GM20000 (cell line): ENCODE results near the gene CSK.

Experiments used
- DNase-seq: peaks from one replicate; pipeline ENCODE4 v3.0.0; 2012; ENCODE audit warnings: low spot score
- TF ChIP-seq, protein P1 (sequence below): IDR thresholded peaks from 2 replicates; pipeline ENCODE4 v1.5.1; 2012; ENCODE audit warnings: mild to moderate bottlenecking, control low read depth; ENCODE audit errors: extremely low read depth, missing control alignments

Gene CSK

DNA sequence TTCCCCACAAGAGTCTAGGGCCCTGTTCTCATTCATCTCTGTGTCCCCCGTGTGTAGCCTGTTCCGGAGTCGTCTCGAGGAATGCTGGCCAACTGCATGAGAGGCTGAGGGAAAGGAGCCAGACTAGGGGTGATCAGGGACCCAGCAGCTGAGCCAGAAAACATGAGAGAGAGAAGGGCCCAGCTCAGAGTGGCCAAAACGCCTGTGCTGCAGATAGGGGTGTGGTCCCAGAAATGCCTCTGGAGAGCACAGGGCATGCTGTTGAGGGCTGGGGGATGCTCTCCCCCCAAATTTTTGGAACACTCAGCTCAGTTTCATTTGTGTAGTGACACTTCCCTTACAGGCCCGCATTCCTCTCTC, 19.1 kb upstream of the CSK start:
- TF ChIP-seq, protein P1, sequence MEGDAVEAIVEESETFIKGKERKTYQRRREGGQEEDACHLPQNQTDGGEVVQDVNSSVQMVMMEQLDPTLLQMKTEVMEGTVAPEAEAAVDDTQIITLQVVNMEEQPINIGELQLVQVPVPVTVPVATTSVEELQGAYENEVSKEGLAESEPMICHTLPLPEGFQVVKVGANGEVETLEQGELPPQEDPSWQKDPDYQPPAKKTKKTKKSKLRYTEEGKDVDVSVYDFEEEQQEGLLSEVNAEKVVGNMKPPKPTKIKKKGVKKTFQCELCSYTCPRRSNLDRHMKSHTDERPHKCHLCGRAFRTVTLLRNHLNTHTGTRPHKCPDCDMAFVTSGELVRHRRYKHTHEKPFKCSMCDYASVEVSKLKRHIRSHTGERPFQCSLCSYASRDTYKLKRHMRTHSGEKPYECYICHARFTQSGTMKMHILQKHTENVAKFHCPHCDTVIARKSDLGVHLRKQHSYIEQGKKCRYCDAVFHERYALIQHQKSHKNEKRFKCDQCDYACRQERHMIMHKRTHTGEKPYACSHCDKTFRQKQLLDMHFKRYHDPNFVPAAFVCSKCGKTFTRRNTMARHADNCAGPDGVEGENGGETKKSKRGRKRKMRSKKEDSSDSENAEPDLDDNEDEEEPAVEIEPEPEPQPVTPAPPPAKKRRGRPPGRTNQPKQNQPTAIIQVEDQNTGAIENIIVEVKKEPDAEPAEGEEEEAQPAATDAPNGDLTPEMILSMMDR: no peak
- DNase-seq: no peak

DNA sequence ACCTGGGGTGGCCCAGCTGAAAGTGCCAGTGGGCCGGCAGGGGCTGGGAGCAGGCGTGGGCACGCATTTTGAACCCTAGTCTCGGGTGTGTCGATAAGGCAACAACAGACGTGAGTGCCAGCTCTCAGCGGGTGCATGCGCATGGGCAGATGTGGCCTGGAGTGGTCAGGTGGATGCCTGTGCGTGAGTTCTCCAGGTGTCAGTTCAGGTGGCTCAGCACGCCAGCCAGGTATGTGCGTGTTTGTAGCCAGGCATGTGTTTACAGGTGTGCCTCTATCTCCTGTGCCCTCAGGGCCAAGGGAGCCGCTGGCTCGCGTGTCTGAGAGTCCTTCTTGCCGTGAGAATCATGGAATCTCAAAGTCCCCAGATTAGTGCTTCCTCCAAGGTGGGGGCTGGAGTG, 18.5 kb upstream of the CSK start:
- TF ChIP-seq, protein P1: no peak

DNA sequence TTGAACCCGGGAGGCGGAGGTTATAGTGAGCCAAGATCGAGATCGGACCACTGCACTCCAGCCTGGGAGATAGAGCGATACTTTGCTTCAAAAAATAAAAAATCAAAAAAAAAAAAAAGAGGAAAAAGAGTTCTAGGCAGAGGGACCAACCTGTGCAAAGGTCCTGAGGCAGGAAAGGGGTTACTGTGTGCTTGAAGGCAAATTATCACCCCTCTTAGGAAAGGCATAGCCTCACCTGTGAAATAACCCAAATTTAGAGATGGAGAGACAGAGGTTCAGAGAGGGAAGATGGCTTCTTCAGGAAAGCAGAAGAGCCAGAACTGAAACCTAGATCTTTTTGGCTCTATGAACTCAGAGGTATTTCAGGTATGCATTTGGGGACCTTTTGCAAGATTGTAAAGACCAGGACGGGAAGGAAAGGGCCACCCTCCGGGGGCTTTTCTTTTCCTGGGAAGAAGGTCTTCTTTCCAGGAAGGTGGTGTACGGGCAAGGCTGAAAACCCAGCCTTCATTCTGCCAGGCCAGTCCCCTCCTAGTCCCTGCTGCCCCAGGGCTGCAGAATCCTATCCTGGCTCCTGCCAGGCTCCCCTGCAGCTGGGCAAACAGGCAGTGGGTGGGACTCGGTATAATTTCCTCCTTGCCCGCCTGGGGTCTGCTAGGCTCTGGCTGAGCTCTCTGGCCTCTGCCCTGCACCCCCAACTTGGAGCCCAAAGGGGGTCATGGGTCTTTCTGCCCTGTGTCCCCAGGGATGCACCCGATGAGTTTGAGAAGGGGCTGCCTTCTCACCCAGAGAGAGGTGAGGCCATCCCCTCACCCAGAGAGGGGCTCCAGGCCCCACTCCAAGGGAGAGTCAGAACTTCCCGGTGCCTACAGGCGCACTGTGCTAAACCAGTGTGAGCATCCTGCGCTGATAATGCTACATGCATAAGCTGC, 14.4 kb upstream of the CSK start:
- TF ChIP-seq, protein P1: no peak
- no peak for DNase-seq

More for the DNA sequence above, 18.5 kb upstream of the CSK start:
- no peak for DNase-seq

DNA sequence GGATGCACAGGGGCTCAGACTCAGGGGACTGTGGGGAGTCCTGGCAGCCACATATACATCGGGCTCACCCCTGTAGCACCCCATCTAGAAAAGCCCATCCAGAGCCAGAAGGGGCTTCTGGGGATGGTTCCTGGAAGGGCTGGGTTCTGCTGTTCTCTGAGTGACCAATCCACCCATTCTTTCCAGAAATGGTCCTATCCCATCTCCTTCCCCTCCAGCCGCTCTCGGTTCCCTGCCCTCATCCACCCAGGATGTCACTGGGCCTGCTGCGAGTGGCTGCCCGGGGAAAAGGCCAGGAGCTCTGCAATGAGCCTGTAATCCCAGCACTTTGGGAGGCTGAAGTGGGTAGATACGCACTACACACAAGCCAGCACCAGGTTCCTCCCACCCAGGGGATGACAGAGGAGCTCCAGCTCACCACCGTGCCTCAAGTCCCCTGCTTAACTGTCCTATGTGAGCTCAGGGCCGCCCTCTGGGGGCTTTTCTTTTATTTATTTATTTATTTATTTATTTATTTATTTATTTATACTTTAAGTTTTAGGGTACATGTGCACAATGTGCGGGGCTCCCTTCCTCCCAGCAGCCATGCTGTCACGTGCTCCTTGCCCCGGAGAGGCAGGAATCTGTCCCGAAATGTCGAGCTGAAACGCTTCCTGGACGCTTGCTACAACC, 13.6 kb upstream of the CSK start:
- TF ChIP-seq, protein P1: no peak
- DNase-seq: no peak

DNA sequence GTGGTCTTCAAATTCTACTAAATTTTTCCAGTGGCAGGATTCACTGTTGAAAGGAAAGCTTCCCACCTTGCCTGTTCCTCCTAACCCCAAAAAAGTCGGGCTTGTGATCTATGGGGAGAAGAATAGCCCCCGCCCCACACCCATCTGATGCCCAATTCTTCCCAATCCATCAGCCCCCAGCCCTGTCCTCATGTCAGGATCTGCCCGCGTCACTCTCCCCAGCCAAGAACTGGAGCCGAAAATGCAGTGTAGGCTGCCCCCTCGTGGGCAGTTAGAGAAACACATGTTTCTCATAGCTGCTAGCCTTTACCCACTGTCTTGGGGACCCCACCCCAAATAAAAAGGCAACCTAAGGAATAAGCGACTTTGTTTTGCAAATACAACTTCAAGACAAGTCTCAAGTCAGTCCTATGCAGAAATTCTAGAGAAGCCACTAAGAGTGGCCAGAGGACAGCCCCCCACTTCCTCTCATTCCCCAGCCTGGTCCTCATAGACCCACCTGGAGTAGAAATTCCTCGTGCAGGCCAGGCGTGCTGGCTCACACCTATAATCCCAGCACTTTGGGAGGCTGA, 13.0 kb upstream of the CSK start:
- TF ChIP-seq, protein P1: peak; percentile 57
- peak; percentile 80 for DNase-seq

DNA sequence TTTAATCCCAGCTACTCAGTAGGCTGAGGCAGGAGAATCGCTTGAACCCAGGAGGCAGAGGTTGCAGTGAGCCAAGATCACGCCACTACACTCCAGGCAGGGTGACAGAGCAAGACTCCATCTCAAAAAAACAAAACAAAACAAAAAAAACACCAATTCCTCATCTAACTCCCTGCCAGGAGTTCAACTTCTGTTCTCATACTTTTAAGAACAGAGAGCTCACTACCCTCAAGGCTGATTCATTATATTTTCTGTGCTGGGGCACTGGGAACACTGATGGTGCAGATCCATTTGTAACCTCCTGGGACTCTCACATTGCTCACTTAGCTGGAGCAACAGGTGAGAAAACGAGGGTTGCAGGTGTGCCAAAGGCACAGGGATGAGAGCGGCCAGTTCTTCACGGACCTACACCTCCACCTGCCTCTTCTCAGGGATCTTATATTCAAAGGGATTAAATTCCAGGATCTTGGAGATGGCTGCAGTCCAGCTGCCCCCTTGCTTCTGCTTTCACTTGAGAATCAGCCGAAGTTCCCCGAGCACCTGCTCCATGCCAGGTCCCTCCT, 12.3 kb upstream of the CSK start:
- TF ChIP-seq, protein P1: no peak
- no peak for DNase-seq

DNA sequence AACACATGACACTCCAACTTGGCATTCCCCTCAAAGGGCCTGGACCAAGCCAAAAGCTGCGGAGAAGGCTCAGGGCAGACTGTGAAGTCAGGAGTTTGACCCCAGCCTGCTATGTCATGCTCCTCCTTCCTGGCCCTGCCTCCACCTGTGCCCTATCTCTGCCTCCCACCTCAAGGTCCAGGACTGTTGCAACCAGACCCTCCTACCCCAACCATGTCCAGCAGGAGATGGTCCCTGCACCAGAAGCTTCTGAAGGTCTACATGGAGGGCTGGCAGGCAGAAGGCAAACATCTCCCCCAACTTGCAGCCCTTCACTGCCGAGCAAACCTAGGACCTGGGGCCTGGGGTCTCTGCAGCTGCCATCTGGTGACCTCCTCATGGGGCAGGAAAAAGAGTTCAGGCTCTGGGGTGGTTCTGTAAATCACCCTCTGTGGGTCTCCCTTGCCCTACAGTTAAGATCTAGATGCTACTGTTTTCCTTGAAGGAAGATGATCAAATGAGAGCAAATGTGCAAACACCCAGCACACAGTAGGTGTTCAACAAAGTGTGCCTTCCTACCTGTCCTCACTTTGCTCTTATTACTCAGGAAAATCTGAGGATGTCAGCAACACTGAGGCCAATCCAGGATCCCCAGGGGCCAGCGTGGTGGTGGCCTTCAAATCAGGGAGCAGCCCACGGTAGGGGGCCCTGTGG, 11.5 kb upstream of the CSK start:
- no peak for DNase-seq
- TF ChIP-seq, protein P1: no peak
